ENCODE data around the gene COMMD10. TPM values are rescaled to one million over a fixed set of nuclear protein-coding genes. Genes with fewer than 3 reads are reported as not detected.

COMMD10 gene
- total RNA-seq, 2 experiments from 2014 or later = 26.0 to 27.6 TPM

DNA sequence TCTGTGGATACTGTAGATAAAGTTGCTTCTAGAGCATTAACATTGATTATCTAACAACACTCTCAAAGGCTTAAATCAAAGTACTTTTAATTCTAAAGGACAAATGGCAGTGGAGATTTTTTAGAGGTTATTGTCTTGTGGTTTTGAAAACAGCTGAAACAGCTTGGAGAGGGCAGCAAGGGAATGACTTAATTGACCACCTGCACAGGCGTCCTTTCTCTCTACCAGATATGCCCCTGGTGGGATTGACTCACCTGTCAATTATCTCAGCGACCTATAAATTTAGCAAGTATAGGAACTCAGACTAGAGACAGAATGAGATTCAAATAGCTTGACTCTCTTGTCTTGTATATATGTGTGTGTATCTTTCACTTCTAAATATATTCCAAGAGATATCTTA is 39.0 kb upstream of the COMMD10 start:
- H3K4me1 ChIP-seq (ENCODE audit: insufficient read depth, low read length) = no peaks in the 10 kb centered on the region
- no peaks in the 10 kb centered on the region for H3K9me3 ChIP-seq (ENCODE audit: control insufficient read depth in 1 of 2, insufficient read depth in 1 of 2, low read length in 2 of 2)
- H3K4me3 Mint-ChIP-seq = no peak overlapping the region
- DNase-seq (no peak), ATAC-seq (ENCODE audit: poor library complexity) (no peak)
- H3K4me1 Mint-ChIP-seq (ENCODE audit: low read depth) = no peaks in the 10 kb centered on the region
- no peaks in the 10 kb centered on the region for H3K36me3 ChIP-seq (ENCODE audit: insufficient read depth, low read length)
- ChIA-PET CTCF (no interaction called here), POLR2A (no interaction called here)
- no peak overlapping the region for H3K27ac Mint-ChIP-seq
- H3K36me3 Mint-ChIP-seq (ENCODE audit: low read depth) = no peaks in the 10 kb centered on the region
- peaks cover 0 to 11% of the 10 kb centered on the region in 2 experiments for H3K27me3 ChIP-seq (ENCODE audit: control insufficient read depth in 1 of 2, insufficient read depth in 2 of 2, low read length in 2 of 2)
- intact Hi-C loops (cut with DNase I, micrococcal nuclease) = no loop called here
- TF ChIP-seq, protein P1, sequence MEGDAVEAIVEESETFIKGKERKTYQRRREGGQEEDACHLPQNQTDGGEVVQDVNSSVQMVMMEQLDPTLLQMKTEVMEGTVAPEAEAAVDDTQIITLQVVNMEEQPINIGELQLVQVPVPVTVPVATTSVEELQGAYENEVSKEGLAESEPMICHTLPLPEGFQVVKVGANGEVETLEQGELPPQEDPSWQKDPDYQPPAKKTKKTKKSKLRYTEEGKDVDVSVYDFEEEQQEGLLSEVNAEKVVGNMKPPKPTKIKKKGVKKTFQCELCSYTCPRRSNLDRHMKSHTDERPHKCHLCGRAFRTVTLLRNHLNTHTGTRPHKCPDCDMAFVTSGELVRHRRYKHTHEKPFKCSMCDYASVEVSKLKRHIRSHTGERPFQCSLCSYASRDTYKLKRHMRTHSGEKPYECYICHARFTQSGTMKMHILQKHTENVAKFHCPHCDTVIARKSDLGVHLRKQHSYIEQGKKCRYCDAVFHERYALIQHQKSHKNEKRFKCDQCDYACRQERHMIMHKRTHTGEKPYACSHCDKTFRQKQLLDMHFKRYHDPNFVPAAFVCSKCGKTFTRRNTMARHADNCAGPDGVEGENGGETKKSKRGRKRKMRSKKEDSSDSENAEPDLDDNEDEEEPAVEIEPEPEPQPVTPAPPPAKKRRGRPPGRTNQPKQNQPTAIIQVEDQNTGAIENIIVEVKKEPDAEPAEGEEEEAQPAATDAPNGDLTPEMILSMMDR (IDR thresholded peaks at IDR 0.05) = no peak
- H3K27me3 Mint-ChIP-seq = peaks cover 11% of the 10 kb centered on the region
- no peak overlapping the region for H3K4me3 ChIP-seq (ENCODE audit: low read length)
- no peak overlapping the region for H3K27ac ChIP-seq (ENCODE audit: low read depth in 1 of 2, low read length in 2 of 2)
- no peaks in the 10 kb centered on the region for H3K9me3 Mint-ChIP-seq

DNA sequence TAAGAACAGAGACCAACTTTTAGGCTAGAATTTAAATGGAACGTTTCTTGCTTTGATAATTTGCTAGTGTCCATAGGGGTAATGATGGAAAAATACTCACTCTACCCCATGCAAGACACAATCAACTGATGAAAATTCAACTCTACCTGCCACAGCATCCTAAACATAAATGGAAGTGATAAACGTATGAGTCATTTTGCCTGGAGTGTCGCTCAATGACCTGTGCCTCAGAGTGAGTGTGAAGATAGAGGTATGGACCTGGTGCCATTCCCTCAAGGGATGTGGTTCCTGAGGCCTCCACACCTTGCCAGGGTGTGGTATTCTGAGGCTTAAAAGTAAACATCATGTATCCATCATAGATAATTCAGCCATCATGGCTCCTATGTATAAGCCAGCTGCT is 38.6 kb upstream of the COMMD10 start:
- Histone ChIP-seq H3K4me1 (ENCODE audit: insufficient read depth, low read length) (no peaks in the 10 kb centered on the region), H3K27me3 (ENCODE audit: control insufficient read depth in 1 of 2, insufficient read depth in 2 of 2, low read length in 2 of 2) (peaks cover 0 to 11% of the 10 kb centered on the region in 2 experiments), H3K4me3 (ENCODE audit: low read length) (no peak overlapping the region), H3K27ac (ENCODE audit: low read depth in 1 of 2, low read length in 2 of 2) (no peak overlapping the region), H3K36me3 (ENCODE audit: insufficient read depth, low read length) (no peaks in the 10 kb centered on the region), H3K9me3 (ENCODE audit: control insufficient read depth in 1 of 2, insufficient read depth in 1 of 2, low read length in 2 of 2) (no peaks in the 10 kb centered on the region)
- ChIA-PET CTCF (no interaction called here), POLR2A (no interaction called here)
- no peak for ATAC-seq (ENCODE audit: poor library complexity)
- Mint-ChIP-seq H3K9me3 (no peaks in the 10 kb centered on the region), H3K36me3 (ENCODE audit: low read depth) (no peaks in the 10 kb centered on the region), H3K27ac (no peak overlapping the region), H3K27me3 (peaks cover 11% of the 10 kb centered on the region), H3K4me3 (no peak overlapping the region), H3K4me1 (ENCODE audit: low read depth) (no peaks in the 10 kb centered on the region)
- intact Hi-C loops (cut with DNase I, micrococcal nuclease) = no loop called here
- TF ChIP-seq, protein P1 (IDR thresholded peaks at IDR 0.05) = no peak
- DNase-seq = no peak

DNA sequence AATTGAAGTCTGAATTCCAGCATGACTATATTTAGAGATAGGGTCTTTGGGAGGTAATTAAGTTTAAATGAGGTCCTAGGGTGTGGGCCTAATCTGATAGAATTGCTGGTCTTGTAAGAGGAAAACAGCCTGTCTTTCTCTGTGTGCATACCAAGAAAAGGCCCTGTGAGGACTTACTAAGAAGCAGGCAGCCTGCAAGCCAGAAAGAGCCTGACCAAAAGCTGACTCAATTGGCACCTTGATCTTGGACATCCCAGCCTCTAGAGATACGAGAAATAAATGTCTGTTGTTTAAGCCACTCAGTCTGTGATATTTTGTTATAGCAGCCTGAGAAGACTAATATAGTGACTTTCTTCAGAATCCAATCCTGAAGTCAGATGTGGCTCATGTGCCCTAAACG is 38.0 kb upstream of the COMMD10 start:
- ATAC-seq (ENCODE audit: poor library complexity) (no peak), DNase-seq (no peak)
- H3K4me3 ChIP-seq (ENCODE audit: low read length) = no peak overlapping the region
- Mint-ChIP-seq H3K4me3 (no peak overlapping the region), H3K36me3 (ENCODE audit: low read depth) (no peaks in the 10 kb centered on the region), H3K27me3 (peaks cover 11% of the 10 kb centered on the region), H3K9me3 (no peaks in the 10 kb centered on the region), H3K4me1 (ENCODE audit: low read depth) (no peaks in the 10 kb centered on the region), H3K27ac (no peak overlapping the region)
- intact Hi-C loops (cut with DNase I, micrococcal nuclease) = no loop called here
- no peaks in the 10 kb centered on the region for H3K9me3 ChIP-seq (ENCODE audit: control insufficient read depth in 1 of 2, insufficient read depth in 1 of 2, low read length in 2 of 2)
- no peak overlapping the region for H3K27ac ChIP-seq (ENCODE audit: low read depth in 1 of 2, low read length in 2 of 2)
- H3K36me3 ChIP-seq (ENCODE audit: insufficient read depth, low read length) = no peaks in the 10 kb centered on the region
- TF ChIP-seq, protein P1 (IDR thresholded peaks at IDR 0.05) = no peak
- ChIA-PET CTCF (no interaction called here), POLR2A (no interaction called here)
- no peaks in the 10 kb centered on the region for H3K4me1 ChIP-seq (ENCODE audit: insufficient read depth, low read length)
- H3K27me3 ChIP-seq (ENCODE audit: control insufficient read depth in 1 of 2, insufficient read depth in 2 of 2, low read length in 2 of 2) = peaks cover 0 to 11% of the 10 kb centered on the region in 2 experiments

Data from CD4-positive, alpha-beta T cell (primary cell).